Activated B cell treated with CpG ODN at 0.5 μM for 24 hours (primary cell): Measurements from ENCODE around the gene FBXO7. TPM values are rescaled to one million over a fixed set of nuclear protein-coding genes. Genes with fewer than 3 reads are reported as not detected.

Source experiments
- ATAC-seq: fragments of 200-7000 bp; cut with Tn5 transposase; one replicate; pipeline ENCODE4 v1.10.0; 2021; ENCODE audit warnings: low read depth, mild to moderate bottlenecking, moderate library complexity
- CTCF ChIA-PET: fragments of 350-600 bp; sonication (Branson Sonifier 250); formaldehyde crosslinking; loops from one replicate; lab custom pipeline; 2021; ENCODE audit warnings: antibody characterized with exemption; lab: Charles Lee
- POLR2A ChIA-PET: fragments of 350-600 bp; sonication (Branson Sonifier 250); formaldehyde crosslinking; loops from one replicate; lab custom pipeline; 2021; ENCODE audit warnings: antibody characterized with exemption; lab: Charles Lee
- DNase-seq: peaks from one replicate; pipeline ENCODE4 v3.0.0; 2022
- H3K27ac Mint-ChIP-seq: one replicate; pipeline ENCODE4 v1.8.0; 2020; ENCODE audit warnings: mixed read lengths
- H3K27me3 Mint-ChIP-seq: one replicate; pipeline ENCODE4 v1.8.0; 2021; ENCODE audit warnings: mixed read lengths
- H3K36me3 Mint-ChIP-seq: one replicate; pipeline ENCODE4 v1.8.0; 2021; ENCODE audit warnings: low read depth, mixed read lengths
- H3K4me1 Mint-ChIP-seq: one replicate; pipeline ENCODE4 v1.8.0; 2021; ENCODE audit warnings: mixed read lengths
- H3K4me3 Mint-ChIP-seq: one replicate; pipeline ENCODE4 v1.8.0; 2020; ENCODE audit warnings: mild to moderate bottlenecking, mixed read lengths
- H3K9me3 Mint-ChIP-seq: one replicate; pipeline ENCODE4 v1.8.0; 2020; ENCODE audit warnings: mixed read lengths
- CTCF ChIP-seq: fragments of 200-600 bp; IDR thresholded peaks from one replicate; pipeline ENCODE4 v1.8.0; 2022; ENCODE audit warnings: antibody characterized with exemption, mild to moderate bottlenecking
- intact Hi-C: fragments of 100-400 bp; cut with micrococcal nuclease; formaldehyde crosslinking; loops from one replicate; pipeline ENCODE4 v1.15.1; 2024
- total RNA-seq: library from RNA; stranded (reverse); gene quantifications from 2 replicates; pipeline ENCODE4 v1.2.3, GENCODE V29; 2022

FBXO7 gene
- total RNA-seq, 1 donor from 2014 or later = 97.2 TPM

- TF ChIP-seq CTCF = no peak
- ATAC-seq (no peak), DNase-seq (no peak)
- ChIA-PET POLR2A (no interaction called here), CTCF (interaction anchor here (0.9 kb wide), 1 partner anchor 522 kb away, joined by 3 read pairs; no protein-coding TSS in a partner anchor)
- no peaks in the 10 kb centered on the region for H3K4me1 Mint-ChIP-seq
- H3K36me3 Mint-ChIP-seq = no peaks in the 10 kb centered on the region
- no peaks in the 10 kb centered on the region for H3K9me3 Mint-ChIP-seq
- intact Hi-C loops = no loop called here
- no peak overlapping the region for H3K4me3 Mint-ChIP-seq
- peaks cover 3% of the 10 kb centered on the region for H3K27me3 Mint-ChIP-seq
- H3K27ac Mint-ChIP-seq = no peak overlapping the region
Observed at GRCh38 chr22:32527756-32528155, 53.1 kb downstream of the FBXO7 start.

- Mint-ChIP-seq H3K4me1 (no peaks in the 10 kb centered on the region), H3K4me3 (no peak overlapping the region), H3K27me3 (peaks cover 5% of the 10 kb centered on the region), H3K36me3 (no peaks in the 10 kb centered on the region), H3K9me3 (no peaks in the 10 kb centered on the region), H3K27ac (no peak overlapping the region)
- ATAC-seq = no peak
- intact Hi-C loops = no loop called here
- ChIA-PET CTCF (interaction anchor here (0.9 kb wide), 1 partner anchor 522 kb away, joined by 3 read pairs; no protein-coding TSS in a partner anchor), POLR2A (no interaction called here)
- TF ChIP-seq CTCF = no peak
- DNase-seq = no peak
Observed at GRCh38 chr22:32528316-32528715, 53.7 kb downstream of the FBXO7 start.

GRCh38 chr22:32528984-32529982, 54.7 kb downstream of the FBXO7 start:
- Mint-ChIP-seq H3K4me1 (no peaks in the 10 kb centered on the region), H3K27ac (no peak overlapping the region), H3K27me3 (peaks cover 8% of the 10 kb centered on the region), H3K9me3 (no peaks in the 10 kb centered on the region), H3K36me3 (no peaks in the 10 kb centered on the region), H3K4me3 (no peak overlapping the region)
- no peak for DNase-seq
- intact Hi-C loops = no loop called here
- CTCF ChIA-PET = interaction anchor here (0.8 to 1.1 kb wide), 2 partner anchors 26 to 680 kb away, joined by 3 read pairs; no protein-coding TSS in a partner anchor
- POLR2A ChIA-PET = no interaction called here
- peak; percentile 49 for ATAC-seq
- no peak for TF ChIP-seq CTCF

GRCh38 chr22:32531228-32531627, 56.6 kb downstream of the FBXO7 start:
- ATAC-seq (no peak), DNase-seq (no peak)
- no peak for TF ChIP-seq CTCF
- CTCF ChIA-PET = no interaction called here
- no peaks in the 10 kb centered on the region for H3K9me3 Mint-ChIP-seq
- POLR2A ChIA-PET = no interaction called here
- no peaks in the 10 kb centered on the region for H3K4me1 Mint-ChIP-seq
- H3K36me3 Mint-ChIP-seq = no peaks in the 10 kb centered on the region
- intact Hi-C loops = no loop called here
- no peak overlapping the region for H3K4me3 Mint-ChIP-seq
- peaks cover 8% of the 10 kb centered on the region for H3K27me3 Mint-ChIP-seq
- H3K27ac Mint-ChIP-seq = no peak overlapping the region
